OCI-LY7 (cell line): ENCODE measurements around the gene GBA2.
A peak's percentile ranks its signal among the peaks of the same experiment; 100 is the strongest.

Source experiments
- CTCF ChIP-seq: fragments of 200-600 bp; sonication (generic); conservative IDR thresholded peaks from 2 replicates; pipeline ENCODE4 v1.5.1; 2014; ENCODE audit warnings: mild to moderate bottlenecking, antibody characterized with exemption, low read length, moderate library complexity, mixed read lengths
- EZH2phosphoT487 ChIP-seq: fragments of 200-600 bp; sonication (generic); IDR thresholded peaks from 2 replicates; pipeline ENCODE4 v1.6.1; 2018; ENCODE audit warnings: low read depth, borderline replicate concordance, mild to moderate bottlenecking, mixed run types, antibody characterized with exemption, low read length, moderate library complexity, mixed read lengths

- TF ChIP-seq CTCF (peak; percentile 95), EZH2phosphoT487 (no peak)
These were observed 12.8 kb downstream of the GBA2 start for GRCh38 chr9:35736201-35736633.
